Measurements from ENCODE around the gene BRD3. TPM values are rescaled to one million over a fixed set of nuclear protein-coding genes. Genes with fewer than 3 reads are reported as not detected.

BRD3 gene
- total and polyA plus RNA-seq, 8 donors: 8.8 to 36.3 (median 16.5) TPM

DNA sequence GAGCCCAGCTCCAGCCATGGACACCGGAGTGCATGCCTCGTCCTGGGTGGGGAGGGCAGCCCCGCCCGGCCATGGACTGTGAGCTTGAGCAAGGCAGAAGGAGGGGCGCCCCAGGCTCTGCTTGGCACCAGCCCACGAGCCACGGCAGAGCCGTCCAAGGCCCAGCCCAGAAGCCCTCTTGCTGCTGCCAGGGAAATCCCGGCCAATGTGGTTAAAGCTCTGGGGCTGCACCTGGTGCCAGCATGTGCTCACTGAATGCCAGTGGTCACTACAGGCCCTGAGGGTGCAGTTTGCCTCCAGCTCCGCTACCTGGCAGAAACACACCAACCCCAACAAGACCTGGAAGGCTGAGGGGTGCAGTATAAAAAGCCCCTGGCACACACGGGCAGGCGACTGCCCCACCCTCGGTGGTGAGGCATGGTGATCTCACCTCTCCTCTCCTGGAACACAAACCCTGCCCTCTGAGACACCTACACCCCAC lies 11.8 kb downstream of the BRD3 start:
- H3K9me3 ChIP-seq: no peaks in the 10 kb centered on the region
- peaks cover 0 to 16% (median 16%) of the 10 kb centered on the region in 3 donors for H3K36me3 ChIP-seq
- H3K4me1 ChIP-seq: peaks cover 38 to 54% (median 40%) of the 10 kb centered on the region in 3 donors
- H3K27ac ChIP-seq: peak overlapping the region; percentile 79 to 83 (median 81)
- TF ChIP-seq, protein P1, sequence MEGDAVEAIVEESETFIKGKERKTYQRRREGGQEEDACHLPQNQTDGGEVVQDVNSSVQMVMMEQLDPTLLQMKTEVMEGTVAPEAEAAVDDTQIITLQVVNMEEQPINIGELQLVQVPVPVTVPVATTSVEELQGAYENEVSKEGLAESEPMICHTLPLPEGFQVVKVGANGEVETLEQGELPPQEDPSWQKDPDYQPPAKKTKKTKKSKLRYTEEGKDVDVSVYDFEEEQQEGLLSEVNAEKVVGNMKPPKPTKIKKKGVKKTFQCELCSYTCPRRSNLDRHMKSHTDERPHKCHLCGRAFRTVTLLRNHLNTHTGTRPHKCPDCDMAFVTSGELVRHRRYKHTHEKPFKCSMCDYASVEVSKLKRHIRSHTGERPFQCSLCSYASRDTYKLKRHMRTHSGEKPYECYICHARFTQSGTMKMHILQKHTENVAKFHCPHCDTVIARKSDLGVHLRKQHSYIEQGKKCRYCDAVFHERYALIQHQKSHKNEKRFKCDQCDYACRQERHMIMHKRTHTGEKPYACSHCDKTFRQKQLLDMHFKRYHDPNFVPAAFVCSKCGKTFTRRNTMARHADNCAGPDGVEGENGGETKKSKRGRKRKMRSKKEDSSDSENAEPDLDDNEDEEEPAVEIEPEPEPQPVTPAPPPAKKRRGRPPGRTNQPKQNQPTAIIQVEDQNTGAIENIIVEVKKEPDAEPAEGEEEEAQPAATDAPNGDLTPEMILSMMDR (IDR thresholded peaks at IDR 0.05): no peak
- intact Hi-C loops (cut with DNase I): no loop called here
- DNase-seq (peak; percentile 84 to 94 (median 86)), FAIRE-seq (no peak), ATAC-seq (peak; percentile 84 to 89 (median 87))
- no peak overlapping the region for H3K4me3 ChIP-seq
- no peaks in the 10 kb centered on the region for H3K27me3 ChIP-seq
- whole genome bisulfite sequencing, 2 donors: 1 to 6% methylated on average over 10 to 13 of the region's 13 CpGs

DNA sequence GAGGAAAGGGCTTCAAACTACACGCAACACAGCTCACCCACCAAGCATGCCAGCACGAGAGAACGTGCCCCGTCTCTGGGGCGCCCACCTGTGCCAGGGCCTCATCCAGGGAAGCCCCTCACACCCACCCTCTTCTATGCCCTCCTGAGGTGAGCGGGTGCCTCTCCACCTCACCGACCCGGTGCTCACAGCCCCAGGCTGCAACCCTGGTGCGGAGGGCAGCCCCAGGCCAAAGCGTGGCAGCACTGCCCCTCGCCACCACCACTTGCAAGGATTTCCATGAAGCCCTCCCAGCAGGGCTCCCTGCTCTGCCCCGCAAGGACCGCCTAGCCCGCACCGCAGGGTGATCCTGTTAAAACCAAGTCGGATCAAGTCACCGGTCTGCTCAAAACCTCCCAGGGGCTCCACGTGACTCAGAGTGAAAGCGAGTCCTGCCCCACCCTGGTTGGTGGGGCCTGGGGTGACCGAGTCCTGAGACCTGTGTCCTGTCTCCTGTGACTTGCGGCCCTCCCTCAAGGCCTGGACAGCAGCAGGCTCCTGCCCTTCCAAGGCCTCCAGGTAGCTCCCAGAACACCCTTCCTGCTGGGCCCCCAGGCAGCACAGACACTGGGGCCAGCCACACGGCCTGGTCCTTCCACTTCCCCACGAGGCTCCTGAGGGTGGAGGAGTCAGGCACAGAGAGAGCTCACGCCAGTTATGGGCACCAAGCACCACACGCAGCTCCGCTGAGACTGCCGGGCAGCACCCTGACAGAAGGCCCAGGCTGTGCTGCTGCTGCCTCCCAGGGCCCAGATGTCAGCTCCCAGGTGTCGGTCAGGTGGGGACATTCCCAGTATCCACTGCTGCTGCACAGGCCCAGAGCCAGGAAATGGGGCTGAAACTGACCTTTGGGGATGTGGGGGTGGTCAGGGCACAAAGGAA lies 12.7 kb downstream of the BRD3 start:
- Histone ChIP-seq H3K9me3 (no peaks in the 10 kb centered on the region), H3K36me3 (peaks cover 3 to 25% (median 17%) of the 10 kb centered on the region in 3 donors), H3K27me3 (no peaks in the 10 kb centered on the region), H3K4me1 (peaks cover 38 to 54% (median 40%) of the 10 kb centered on the region in 3 donors), H3K4me3 (no peak overlapping the region), H3K27ac (peak overlapping the region; percentile 79 to 83 (median 81))
- 61 to 64% methylated on average over 28 of the region's 28 CpGs for WGBS, 2 donors
- TF ChIP-seq, protein P1 (IDR thresholded peaks at IDR 0.05): no peak
- intact Hi-C loops (cut with DNase I): no loop called here
- FAIRE-seq (no peak), ATAC-seq (peak; percentile 77 to 85 (median 82)), DNase-seq (peak; percentile 77 to 91 (median 84))

DNA sequence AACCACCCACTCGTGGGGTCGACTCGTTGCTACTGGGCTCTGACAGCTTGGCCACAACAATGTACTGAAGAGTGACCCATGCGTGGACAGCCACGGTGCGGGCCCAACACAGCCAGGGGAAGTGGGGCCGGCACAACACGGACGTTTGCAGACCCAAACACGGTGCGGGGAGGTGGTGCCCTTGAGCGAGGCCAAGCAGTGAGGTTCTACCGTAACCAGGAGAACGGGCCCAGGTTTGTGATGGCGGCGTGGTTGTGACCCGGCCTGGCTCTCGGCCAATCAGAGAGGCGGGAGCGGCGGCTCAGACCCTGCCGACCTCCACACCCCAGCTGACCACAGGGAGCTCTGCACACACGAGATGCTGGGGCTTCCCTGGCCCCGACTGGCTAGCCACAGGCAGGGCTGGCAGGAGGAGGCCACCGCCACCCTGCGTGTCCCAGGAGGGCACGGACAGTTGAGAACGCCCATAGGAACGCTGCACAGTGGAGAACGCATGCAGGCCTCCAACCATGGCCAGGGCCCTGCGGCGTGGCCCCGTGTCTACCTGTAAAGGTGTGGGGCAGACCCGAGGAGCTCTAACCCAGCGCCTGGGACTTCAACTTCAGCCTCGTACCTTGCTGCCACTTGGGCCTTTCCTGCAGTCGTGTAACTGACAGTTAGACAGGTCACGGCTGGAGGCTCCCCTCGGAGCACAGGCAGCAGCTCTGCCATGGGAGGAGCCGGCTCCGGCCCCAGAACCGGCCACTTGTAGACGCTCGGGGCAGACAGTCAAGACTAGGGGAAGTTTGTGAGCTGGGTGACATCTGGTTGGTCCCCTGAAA lies 13.7 kb downstream of the BRD3 start:
- H3K4me3 ChIP-seq: no peak overlapping the region
- peaks cover 38 to 50% (median 40%) of the 10 kb centered on the region in 3 donors for H3K4me1 ChIP-seq
- H3K27ac ChIP-seq: peak overlapping the region in 3 of 4 donors; percentile 79 to 83 (median 80)
- H3K27me3 ChIP-seq: no peaks in the 10 kb centered on the region
- ATAC-seq: no peak
- no peak for FAIRE-seq
- WGBS, 2 donors: 86 to 88% methylated on average over 44 of the region's 44 CpGs
- TF ChIP-seq, protein P1 (IDR thresholded peaks at IDR 0.05): no peak
- intact Hi-C loops (cut with DNase I): no loop called here
- H3K9me3 ChIP-seq: no peaks in the 10 kb centered on the region
- peaks cover 3 to 32% (median 27%) of the 10 kb centered on the region in 3 donors for H3K36me3 ChIP-seq
- DNase-seq: peak in 5 of 6 donors; percentile 9 to 78 (median 45)

DNA sequence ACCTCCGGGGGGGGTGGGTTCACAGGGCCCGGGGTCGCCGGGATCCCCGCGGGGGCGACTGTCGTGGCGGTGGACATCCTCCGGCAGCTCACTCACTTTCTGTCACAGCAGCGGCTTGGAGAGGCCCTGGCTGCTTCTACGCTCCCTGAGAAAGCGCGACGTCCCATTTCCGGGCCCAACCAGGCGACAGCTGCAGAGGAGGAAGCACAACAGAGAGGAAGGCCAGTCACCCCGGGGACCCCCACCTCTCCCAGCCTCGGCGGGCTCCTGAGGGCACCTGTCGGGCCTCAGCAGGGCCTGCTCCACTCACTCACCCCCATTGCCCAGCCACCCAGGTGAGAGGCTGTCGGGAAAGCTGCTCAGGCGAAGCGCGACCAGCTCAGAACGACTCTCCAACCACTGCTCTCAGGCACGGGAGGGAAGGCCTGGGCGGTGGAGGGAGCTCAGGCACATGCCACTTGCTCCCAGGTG lies 14.4 kb downstream of the BRD3 start:
- Histone ChIP-seq H3K36me3 (peaks cover 3 to 39% (median 28%) of the 10 kb centered on the region in 3 donors), H3K27ac (peak overlapping the region in 1 of 4 donors; percentile 23), H3K4me1 (peaks cover 38 to 43% (median 40%) of the 10 kb centered on the region in 3 donors), H3K9me3 (no peaks in the 10 kb centered on the region), H3K4me3 (no peak overlapping the region), H3K27me3 (no peaks in the 10 kb centered on the region)
- intact Hi-C loops (cut with DNase I): no loop called here
- no peak for ATAC-seq
- TF ChIP-seq, protein P1 (IDR thresholded peaks at IDR 0.05): no peak
- WGBS, 2 donors: 85% methylated on average over 27 to 28 of the region's 28 CpGs
- peak in 4 of 6 donors; percentile 6 to 72 (median 41) for DNase-seq
- no peak for FAIRE-seq

Measured in pancreas (tissue), 10 donors.